NK-92 (cell line): ENCODE data around the gene SYNGR1.

Experiments
- DNase-seq: peaks from one replicate; lab custom pipeline; 2025; ENCODE audit not compliant: unreplicated experiment; lab: John Stamatoyannopoulos, UW

The SYNGR1 gene

GRCh38 chr22:39428597-39429071, 78.8 kb downstream of the SYNGR1 start:
- DNase-seq: no peak

DNA sequence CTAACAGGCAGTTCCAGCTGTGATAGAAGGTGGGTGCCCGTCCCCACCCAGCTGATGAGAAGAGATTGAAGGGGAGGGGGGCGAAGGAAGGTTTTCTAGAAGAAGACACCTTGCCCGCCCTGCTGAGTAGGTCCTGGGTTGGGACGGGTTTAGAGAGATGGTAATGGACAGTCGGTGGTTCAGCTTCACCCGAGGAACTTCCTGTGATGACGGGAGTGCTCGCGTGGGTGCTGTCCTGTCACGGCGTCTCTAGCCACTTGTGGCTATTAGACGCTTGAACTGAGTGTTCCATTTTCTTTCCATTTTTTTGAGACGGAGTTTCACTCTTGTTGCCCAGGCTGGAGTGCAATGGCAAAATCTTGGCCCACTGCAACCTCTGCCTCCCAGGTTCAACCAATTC, 79.4 kb downstream of the SYNGR1 start:
- no peak for DNase-seq

- DNase-seq: no peak
Measured at GRCh38 chr22:39429916-39430575, 80.3 kb downstream of the SYNGR1 start.

DNA sequence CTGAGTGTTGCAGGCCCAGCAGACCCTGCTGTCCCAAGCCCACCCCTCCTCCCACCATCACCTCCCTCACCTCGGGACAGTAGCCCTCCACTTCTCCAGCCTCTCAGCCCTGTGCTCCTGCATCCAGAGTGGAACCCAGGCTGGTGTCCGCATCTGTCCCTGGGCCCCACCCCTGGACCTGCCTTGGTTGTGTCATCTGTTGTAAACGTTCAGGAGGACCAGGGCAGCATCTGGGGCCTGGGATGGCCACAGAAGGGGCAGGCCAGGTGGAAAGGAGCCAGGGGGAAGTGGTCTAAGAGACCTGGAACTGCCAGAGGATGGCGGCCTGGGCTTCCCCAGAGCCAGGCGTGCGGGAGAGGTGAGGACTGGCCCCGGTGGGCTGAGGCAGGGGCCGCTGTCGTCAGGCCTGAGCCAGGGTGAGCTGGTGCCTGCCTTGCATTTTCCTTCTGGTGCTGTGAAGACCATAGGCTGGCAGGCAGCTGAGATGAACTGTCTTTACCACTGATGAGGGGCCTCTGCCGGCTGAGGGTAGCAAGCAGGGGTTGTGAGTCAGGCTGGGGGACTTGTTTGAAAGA, 80.9 kb downstream of the SYNGR1 start:
- no peak for DNase-seq

DNA sequence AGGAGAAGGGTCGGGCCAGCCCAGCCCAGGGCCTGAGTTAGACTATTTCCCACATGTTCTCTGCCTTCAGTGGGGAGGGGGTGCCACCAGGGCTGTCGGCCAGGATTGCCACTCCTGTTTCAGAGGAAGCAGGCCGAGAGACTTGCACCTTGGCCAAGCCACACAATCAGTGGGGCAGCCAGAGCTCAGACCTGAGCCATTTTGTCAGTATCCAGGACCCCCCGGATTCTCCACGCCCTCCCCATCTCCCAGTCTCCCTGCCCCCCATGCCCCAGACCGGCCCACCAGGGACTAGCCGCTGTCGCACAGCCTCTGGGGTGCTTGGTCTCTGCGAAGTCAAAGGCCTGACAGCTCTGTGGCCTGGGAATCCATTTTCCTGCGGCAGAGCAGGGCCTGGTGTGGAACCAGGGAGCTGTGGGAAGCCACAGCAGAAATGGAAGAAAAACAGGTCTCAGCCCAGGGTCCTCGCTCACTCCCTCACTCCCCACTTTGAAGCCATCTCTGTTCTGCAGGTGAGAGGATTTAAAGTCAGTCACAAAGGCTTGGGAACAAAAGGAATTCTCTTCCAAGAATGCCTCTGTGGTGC, 81.5 kb downstream of the SYNGR1 start:
- no peak for DNase-seq

DNA sequence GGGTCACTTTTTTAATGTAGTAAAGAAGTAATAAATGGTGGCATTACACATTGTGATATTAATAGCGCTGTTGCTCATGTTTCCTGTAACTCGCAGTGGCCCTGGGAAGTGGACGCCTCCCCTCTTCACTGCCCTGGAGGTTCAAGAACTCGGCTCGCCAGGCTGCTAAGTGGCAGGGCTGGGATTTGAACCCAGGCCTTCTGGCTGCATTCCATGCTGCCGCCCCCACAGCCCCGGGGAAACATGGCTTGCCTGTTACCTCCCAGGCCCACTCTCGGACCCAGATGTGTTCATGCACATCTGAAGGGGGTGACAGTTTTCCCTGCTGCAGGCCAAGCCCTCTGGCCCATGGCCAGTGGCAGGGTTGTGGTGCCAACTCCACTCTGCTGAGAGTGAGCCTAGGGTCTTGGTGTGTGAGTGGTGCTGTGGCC, 82.0 kb downstream of the SYNGR1 start:
- DNase-seq: no peak

DNA sequence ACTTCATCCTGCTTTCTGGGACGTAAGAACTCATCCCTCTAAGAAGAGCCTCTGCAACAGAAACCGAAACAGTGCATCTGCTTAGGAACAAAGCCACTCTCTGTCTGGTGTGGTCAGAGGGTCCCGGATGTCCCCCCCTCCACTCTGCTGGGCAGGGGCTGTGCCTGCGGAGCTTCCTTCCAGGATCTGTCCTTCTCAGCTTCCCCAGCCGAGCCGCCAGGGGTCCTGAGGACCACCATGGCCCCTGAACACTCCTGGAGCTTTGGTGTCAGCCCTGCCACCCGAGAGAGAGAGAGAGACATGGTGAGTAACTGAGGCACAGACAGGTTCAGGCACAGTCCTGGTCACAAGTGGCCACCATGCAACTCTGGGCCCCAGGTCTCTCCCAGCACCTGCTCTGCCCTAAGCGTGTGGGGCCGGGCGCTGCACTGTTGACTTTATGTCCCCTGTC, 82.6 kb downstream of the SYNGR1 start:
- no peak for DNase-seq

DNA sequence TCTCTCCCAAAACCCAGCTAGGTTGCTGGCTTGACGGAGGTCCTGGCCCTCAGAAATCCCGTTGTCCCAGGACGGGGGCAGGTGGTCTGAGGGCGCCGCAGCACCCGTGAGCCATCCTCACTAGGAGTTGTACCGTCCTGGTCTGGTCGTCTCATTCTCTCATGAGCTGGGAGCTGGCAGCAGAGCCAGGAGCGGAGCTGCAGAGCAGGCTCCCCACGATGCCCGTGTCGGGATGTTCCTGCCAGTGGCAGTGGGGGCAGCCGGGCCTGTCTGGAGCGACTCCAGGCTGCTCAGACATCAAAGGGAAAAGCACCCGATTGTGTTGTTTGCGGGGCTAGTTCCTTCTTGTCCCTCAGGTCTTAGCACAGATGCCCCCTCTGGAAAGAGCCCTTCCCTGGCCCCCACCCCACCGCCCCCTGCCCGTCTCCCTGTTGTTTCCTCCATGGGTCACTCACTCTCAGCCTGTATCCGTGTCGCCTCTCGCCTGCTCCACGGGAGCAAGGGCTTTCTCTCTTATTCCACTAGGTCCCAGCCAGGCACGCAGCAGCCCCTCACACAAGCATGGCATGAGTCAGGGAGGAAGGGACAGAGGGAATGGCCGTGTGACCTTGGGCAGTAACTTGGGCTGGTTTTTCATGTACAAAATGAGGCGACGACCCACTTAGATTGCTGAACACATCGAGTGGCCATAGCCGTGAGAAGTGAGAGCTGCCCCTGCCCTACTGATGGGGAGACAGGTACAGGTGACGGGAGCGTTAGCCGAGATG, 83.9 kb downstream of the SYNGR1 start:
- no peak for DNase-seq

DNA sequence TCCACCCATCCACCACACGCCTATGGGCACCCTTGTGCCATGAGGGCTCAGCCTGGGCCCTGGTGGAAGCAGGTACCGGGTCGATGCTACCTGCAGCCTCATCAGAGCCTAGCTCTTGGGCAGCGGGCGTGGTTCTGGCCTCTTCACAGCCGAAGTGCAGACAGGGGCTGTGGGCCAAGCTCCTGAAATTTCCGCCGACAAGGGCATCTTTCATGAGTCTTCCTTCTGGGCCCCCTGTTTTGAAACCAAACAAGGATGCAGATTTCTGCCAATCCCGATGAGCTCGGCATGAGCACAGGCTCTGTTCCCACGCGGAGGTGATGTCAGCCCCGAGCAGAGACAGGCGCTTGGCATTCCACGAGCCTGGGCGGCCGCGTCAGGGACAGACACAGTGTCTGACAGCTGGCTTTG, 84.5 kb downstream of the SYNGR1 start:
- no peak for DNase-seq

- no peak for DNase-seq
Measured at GRCh38 chr22:39434721-39435120, 84.9 kb downstream of the SYNGR1 start.
